ENCODE results near the gene PPP1R3A. TPM values are rescaled to one million over a fixed set of nuclear protein-coding genes. Genes with fewer than 3 reads are reported as not detected.

Gene PPP1R3A
- polyA plus RNA-seq, 2 of the 4 experiments (the other 2 are of a cell fraction), result not detected

DNA sequence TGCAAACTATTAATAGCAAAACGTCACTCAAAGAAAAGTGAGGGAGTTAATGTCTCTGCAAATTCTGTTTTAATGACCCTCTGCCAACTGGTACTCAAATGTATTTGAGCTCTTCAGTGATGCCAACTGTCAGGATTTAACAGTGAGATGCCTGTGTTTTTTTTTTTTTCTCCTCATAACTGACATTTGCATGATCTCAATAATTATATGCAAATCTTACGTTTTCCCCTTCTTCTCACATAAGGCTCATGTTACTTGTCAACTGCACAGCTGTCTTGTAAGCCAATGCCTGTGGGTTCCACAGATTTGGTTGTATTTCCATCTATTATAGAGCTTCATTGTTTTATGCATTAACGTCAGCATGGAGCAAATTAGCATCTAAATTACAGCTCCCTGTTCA is 38.2 kb downstream of the PPP1R3A start (continued):
- TF ChIP-seq, protein P1, sequence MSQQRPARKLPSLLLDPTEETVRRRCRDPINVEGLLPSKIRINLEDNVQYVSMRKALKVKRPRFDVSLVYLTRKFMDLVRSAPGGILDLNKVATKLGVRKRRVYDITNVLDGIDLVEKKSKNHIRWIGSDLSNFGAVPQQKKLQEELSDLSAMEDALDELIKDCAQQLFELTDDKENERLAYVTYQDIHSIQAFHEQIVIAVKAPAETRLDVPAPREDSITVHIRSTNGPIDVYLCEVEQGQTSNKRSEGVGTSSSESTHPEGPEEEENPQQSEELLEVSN (IDR thresholded peaks at IDR 0.05; ENCODE audit: borderline replicate concordance, low read depth), result no peak
- TF ChIP-seq HOXB13 (CRISPR knock-in tag; IDR thresholded peaks at IDR 0.05; ENCODE audit: low read depth) (no peak), RARB (CRISPR knock-in tag; IDR thresholded peaks at IDR 0.05) (no peak), SREBF2 (IDR thresholded peaks at IDR 0.05) (no peak), NR3C1 (IDR thresholded peaks at IDR 0.05) (no peak)

- H3K4me1 ChIP-seq, result no peaks in the 10 kb centered on the region
- ATAC-seq (no peak), FAIRE-seq (no peak), DNase-seq (ENCODE audit: low read depth in 1 of 2, low spot score in 1 of 2) (no peak)
- H3K4me2 ChIP-seq, result no peak overlapping the region
- no peak overlapping the region for H3K27ac ChIP-seq
- 7% methylated on average over 7 of the region's 7 CpGs for WGBS (ENCODE audit: missing lambda C conversion rate)
- H3K4me3 ChIP-seq, result no peak overlapping the region
- POLR2A ChIA-PET, result no interaction called here
- CTCF ChIA-PET, result no interaction called here
- TF ChIP-seq, protein P2, sequence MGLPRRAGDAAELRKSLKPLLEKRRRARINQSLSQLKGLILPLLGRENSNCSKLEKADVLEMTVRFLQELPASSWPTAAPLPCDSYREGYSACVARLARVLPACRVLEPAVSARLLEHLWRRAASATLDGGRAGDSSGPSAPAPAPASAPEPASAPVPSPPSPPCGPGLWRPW (IDR thresholded peaks at IDR 0.05), result no peak
- TF ChIP-seq SREBF2 (IDR thresholded peaks at IDR 0.05) (no peak), POLR2A (IDR thresholded peaks at IDR 0.05; ENCODE audit: low read length) (no peak), RFX5 (IDR thresholded peaks at IDR 0.05) (no peak), HOXB5 (CRISPR knock-in tag; IDR thresholded peaks at IDR 0.05) (no peak), PBX3 (IDR thresholded peaks at IDR 0.05) (no peak), KDM1A (IDR thresholded peaks at IDR 0.05; ENCODE audit: low read depth) (no peak)
- no peaks in the 10 kb centered on the region for H3K9me3 ChIP-seq
Measured at GRCh38 chr7:113878394-113878992, 40.3 kb downstream of the PPP1R3A start.

DNA sequence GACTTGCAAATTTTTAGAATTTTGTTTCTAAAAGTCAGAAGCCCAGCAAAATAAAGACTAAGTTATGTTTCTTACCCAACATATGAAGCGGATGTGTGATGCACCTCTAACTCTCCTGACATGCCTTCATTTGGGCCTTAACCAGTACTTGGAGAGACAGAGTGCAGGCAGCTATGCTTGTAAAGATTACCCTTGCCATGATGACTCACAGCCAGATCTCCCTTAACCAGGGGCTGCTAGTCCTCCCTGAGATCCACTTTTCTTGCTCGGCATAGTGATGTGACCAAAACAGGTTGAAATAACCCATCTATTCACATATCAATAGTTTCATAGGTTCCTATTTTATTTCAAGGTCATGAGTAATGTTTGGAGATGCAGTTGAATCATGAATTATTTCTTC is 43.6 kb downstream of the PPP1R3A start:
- DNase-seq (ENCODE audit: low read depth in 1 of 2, low spot score in 1 of 2) (no peak), ATAC-seq (no peak), FAIRE-seq (no peak)
- H3K4me1 ChIP-seq, result no peaks in the 10 kb centered on the region
- no peak overlapping the region for H3K4me3 ChIP-seq
- ChIA-PET POLR2A (no interaction called here), CTCF (no interaction called here)
- no peak overlapping the region for H3K4me2 ChIP-seq
- H3K9me3 ChIP-seq, result no peaks in the 10 kb centered on the region
- 6% methylated on average over 2 of the region's 2 CpGs for WGBS (ENCODE audit: missing lambda C conversion rate)
- TF ChIP-seq, protein P2 (IDR thresholded peaks at IDR 0.05), result no peak
- TF ChIP-seq ZNF302 (CRISPR knock-in tag; IDR thresholded peaks at IDR 0.05), result no peak
- no peak for TF ChIP-seq NPAS2 (CRISPR knock-in tag; IDR thresholded peaks at IDR 0.05; ENCODE audit: borderline replicate concordance)
- no peak for TF ChIP-seq PHF8 (IDR thresholded peaks at IDR 0.05; ENCODE audit: borderline replicate concordance, low read depth)
- TF ChIP-seq, protein P3, sequence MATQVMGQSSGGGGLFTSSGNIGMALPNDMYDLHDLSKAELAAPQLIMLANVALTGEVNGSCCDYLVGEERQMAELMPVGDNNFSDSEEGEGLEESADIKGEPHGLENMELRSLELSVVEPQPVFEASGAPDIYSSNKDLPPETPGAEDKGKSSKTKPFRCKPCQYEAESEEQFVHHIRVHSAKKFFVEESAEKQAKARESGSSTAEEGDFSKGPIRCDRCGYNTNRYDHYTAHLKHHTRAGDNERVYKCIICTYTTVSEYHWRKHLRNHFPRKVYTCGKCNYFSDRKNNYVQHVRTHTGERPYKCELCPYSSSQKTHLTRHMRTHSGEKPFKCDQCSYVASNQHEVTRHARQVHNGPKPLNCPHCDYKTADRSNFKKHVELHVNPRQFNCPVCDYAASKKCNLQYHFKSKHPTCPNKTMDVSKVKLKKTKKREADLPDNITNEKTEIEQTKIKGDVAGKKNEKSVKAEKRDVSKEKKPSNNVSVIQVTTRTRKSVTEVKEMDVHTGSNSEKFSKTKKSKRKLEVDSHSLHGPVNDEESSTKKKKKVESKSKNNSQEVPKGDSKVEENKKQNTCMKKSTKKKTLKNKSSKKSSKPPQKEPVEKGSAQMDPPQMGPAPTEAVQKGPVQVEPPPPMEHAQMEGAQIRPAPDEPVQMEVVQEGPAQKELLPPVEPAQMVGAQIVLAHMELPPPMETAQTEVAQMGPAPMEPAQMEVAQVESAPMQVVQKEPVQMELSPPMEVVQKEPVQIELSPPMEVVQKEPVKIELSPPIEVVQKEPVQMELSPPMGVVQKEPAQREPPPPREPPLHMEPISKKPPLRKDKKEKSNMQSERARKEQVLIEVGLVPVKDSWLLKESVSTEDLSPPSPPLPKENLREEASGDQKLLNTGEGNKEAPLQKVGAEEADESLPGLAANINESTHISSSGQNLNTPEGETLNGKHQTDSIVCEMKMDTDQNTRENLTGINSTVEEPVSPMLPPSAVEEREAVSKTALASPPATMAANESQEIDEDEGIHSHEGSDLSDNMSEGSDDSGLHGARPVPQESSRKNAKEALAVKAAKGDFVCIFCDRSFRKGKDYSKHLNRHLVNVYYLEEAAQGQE (IDR thresholded peaks at IDR 0.05), result no peak
- no peak for TF ChIP-seq FOSB (CRISPR knock-in tag; IDR thresholded peaks at IDR 0.05)
- TF ChIP-seq TP53 (CRISPR knock-in tag; IDR thresholded peaks at IDR 0.05), result no peak
- TF ChIP-seq CHD2 (IDR thresholded peaks at IDR 0.05; ENCODE audit: low read length, partially characterized antibody), result no peak
- no peak for TF ChIP-seq TFCP2L1 (CRISPR knock-in tag; IDR thresholded peaks at IDR 0.05)
- no peak overlapping the region for H3K27ac ChIP-seq

Data from A549 (cell line).